Heart left ventricle (tissue), 16 donors: ENCODE measurements around the gene HOXB8. TPM values are rescaled to one million over a fixed set of nuclear protein-coding genes. Genes with fewer than 3 reads are reported as not detected.
A peak's percentile ranks its signal among the peaks of the same experiment; 100 is the strongest.

Experiments used
- ATAC-seq, 4 donors: fragments of 200-7000 bp; cut with Tn5 transposase; one replicate each; pipeline ENCODE4 v1.9.1; 2020 to 2022; ENCODE audit warnings: moderate library complexity in 4 of 4, mild to moderate bottlenecking in 3 of 4, moderate number of reproducible peaks in 1 of 4
- DNase-seq, 5 donors: peaks; one replicate each; pipeline ENCODE4 v3.0.0-alpha.2; 2020
- H3K27ac ChIP-seq, 12 donors: fragments of 200-600 bp; sonication (generic) in 4 of 12; one replicate each; pipeline versions ENCODE4 v1.5.0 to v1.8.0; 2016 to 2022; ENCODE audit warnings: mild to moderate bottlenecking in 2 of 12
- H3K27me3 ChIP-seq, 9 donors: fragments of 200-600 bp; sonication (generic) in 2 of 9; one replicate each; pipeline versions ENCODE4 v1.5.1 to v1.8.0; 2016 to 2022; ENCODE audit warnings: mild to moderate bottlenecking in 3 of 9
- H3K36me3 ChIP-seq, 9 donors: fragments of 200-600 bp; sonication (generic) in 2 of 9; one replicate each; pipeline versions ENCODE4 v1.5.0 to v1.8.0; 2018 to 2022; ENCODE audit warnings: mild to moderate bottlenecking in 2 of 9
- H3K4me1 ChIP-seq, 12 donors: fragments of 200-600 bp; sonication (generic) in 4 of 12; one replicate each; pipeline versions ENCODE4 v1.5.0 to v1.8.0; 2016 to 2022; ENCODE audit warnings: mild to moderate bottlenecking in 3 of 12
- H3K4me3 ChIP-seq, 12 donors: fragments of 200-600 bp; sonication (generic) in 4 of 12; one replicate each; pipeline versions ENCODE4 v1.5.0 to v1.8.0; 2017 to 2022; ENCODE audit warnings: mild to moderate bottlenecking in 9 of 12, moderate library complexity in 4 of 12
- H3K9me3 ChIP-seq, 12 donors: fragments of 200-600 bp; sonication (generic) in 4 of 12; one replicate each; pipeline versions ENCODE4 v1.5.0 to v1.8.0; 2016 to 2022; ENCODE audit warnings: mild to moderate bottlenecking in 1 of 12
- CTCF ChIP-seq, 12 donors: fragments of 200-600 bp; sonication (generic) in 4 of 12; IDR thresholded peaks; one replicate each; pipeline versions ENCODE4 v1.5.0 to v1.8.0; 2018 to 2022; ENCODE audit warnings: antibody characterized with exemption in 12 of 12, mild to moderate bottlenecking in 5 of 12
- POLR2A ChIP-seq, 2 donors: fragments of 450-650 bp; IDR thresholded peaks; one replicate each; pipeline ENCODE4 v1.6.1; 2017; ENCODE audit warnings: antibody characterized with exemption in 2 of 2, mild to moderate bottlenecking in 2 of 2, moderate library complexity in 2 of 2
- WGBS, 4 donors: extraction: QIAGEN DNeasy Blood & Tissue Kit in 2 of 4; methylation state at CpG; one replicate each; pipeline versions ENCODE4 v1.1.5 to v1.1.7; 2013 to 2018; 5-methylcytosine and 5-hydroxymethylcytosine counted together
- intact Hi-C, 10 donors: fragments of 100-400 bp; cut with DNase I; formaldehyde crosslinking; loops; one replicate each; pipeline versions ENCODE4 v1.11.1 to v1.14.2; 2022
- microRNA counts, 2 donors: library from miRNA; unstranded; fragments of <30 nt; microRNA quantifications; one replicate each; lab custom pipeline; 2016
- microRNA-seq, 4 donors: library from miRNA; unstranded; fragments of <30 nt; microRNA quantifications; one replicate each; pipeline versions ENCODE4 to v1.2.0, GENCODE V29; 2017 to 2020
- polyA plus RNA-seq, 2 donors: library from polyadenylated mRNA; stranded (reverse); fragments of 200-250 nt; gene quantifications; one replicate each; pipeline ENCODE4 v1.2.3, GENCODE V29; 2013
- total RNA-seq, 9 donors: library from RNA; depleted of rRNA in 2 of 9; stranded (reverse); fragments of >200 nt in 2 of 9; fragmentation: NEBNext Ultra II Directional in 3 of 9; extraction: Animal tissue kit (Norgen Biotek cat#: 25700) in 3 of 9; gene quantifications; one replicate each; pipeline versions ENCODE4 v1.1.0 to v1.2.4, GENCODE V29; 2016 to 2023
- donor health status: ischemic (EF 13 %, LVEDD 7.1; RV severe dilation, severe dysfunction).
- donor health status: healthy with polysubstance abuse.
- donor health status: DM: no; HTN: yes; CAD: no.
- donor health status: DM: no; HTN: no; CAD: no.
- donor health status: ischemic (EF 25% LVEDD 6.9; RV normal size, moderate dysfunction).
- donor health status: ischemic (EF 25% LVEDD 5.7; RV mildly dilated, moderate dysfunction).
- donor health status: healthy.
- donor health status: DM: yes; HTN: yes; CAD: no.
- donor health status: ischemic (EF 35%, LVEDD 5.7; RV mildly dilated, moderate dysfunction).
- donor health status: nonischemic (EF 11% LVEDD 7.7; RV severe dilation, severe dysfunction).
- donor health status: DM: yes; HTN: yes; CAD: no.
- donor health status: PGD.
- donor health status: ischemic (EF 29% LVEDD 5.4; RV normal size, mild dysfunction).
- donor health status: nonischemic (EF 23%, LVEDD 6.1; RV moderate dilation, normal function).

The HOXB8 gene
- total and polyA plus RNA-seq, 11 donors, result not detected

- intact Hi-C loops, result no loop called here
- Histone ChIP-seq H3K4me1 (peaks cover 0 to 40% (median 0%) of the 10 kb centered on the region in 12 donors), H3K27ac (peak overlapping the region in 1 of 12 donors; percentile 97), H3K36me3 (no peaks in the 10 kb centered on the region), H3K4me3 (peak overlapping the region in 2 of 12 donors; percentile 56), H3K27me3 (peaks cover 12 to 96% (median 65%) of the 10 kb centered on the region in 9 donors), H3K9me3 (no peaks in the 10 kb centered on the region)
- DNase-seq (no peak), ATAC-seq (no peak)
- TF ChIP-seq POLR2A (IDR thresholded peaks at IDR 0.05) (no peak), CTCF (IDR thresholded peaks at IDR 0.05) (no peak)
- WGBS, 4 donors, result 43 to 55% (median 52%) methylated on average over 5 of the region's 5 CpGs
These were observed 52.2 kb downstream of the HOXB8 start for GRCh38 chr17:48562934-48563333.

MicroRNAs encoded within 50 kb of the gene (microRNA counts, 767-probe panel; counts per million panel counts)
- 2,971 to 3,165 counts per million in 2 donors for microRNA hsa-miR-10a-5p (lab: Ali Mortazavi, UCI)

Small RNA genes within 50 kb of the gene (microRNA-seq; reads per million reads assigned to microRNA genes)
- 0 to 0.19 (median 0) reads per million in 4 donors for gene MIR196A1

Other genes with a start within 250 kb of the HOXB8 start
- gene SKAP1, start 185.1 kb downstream of the HOXB8 start, total RNA-seq, result 1 to 10 TPM in 2 of 9 donors, under 1 TPM in 1, not detected in 6; 0.31 to 5.3 (median 1.2) TPM
- gene SKAP1, start 185.1 kb downstream of the HOXB8 start, polyA plus RNA-seq, result under 1 TPM; 0.25 to 0.38 TPM
- gene HOXB1, start 84.3 kb downstream of the HOXB8 start, total RNA-seq, result not detected
- gene HOXB1, start 84.3 kb downstream of the HOXB8 start, polyA plus RNA-seq, result not detected
- gene HOXB2, start 70.2 kb downstream of the HOXB8 start, total RNA-seq, result 1 to 10 TPM in 8 of 9 donors, under 1 TPM in 1; 0.81 to 6.9 (median 3.2) TPM
- gene HOXB2, start 70.2 kb downstream of the HOXB8 start, polyA plus RNA-seq, result 1 to 10 TPM; 2.0 to 3.0 TPM
- gene HOXB4, start 36.9 kb downstream of the HOXB8 start, total RNA-seq, result 1 to 10 TPM in 2 of 9 donors, under 1 TPM in 6, not detected in 1; 0.27 to 2.8 (median 0.66) TPM
- under 1 TPM; 0.29 to 0.30 TPM for gene HOXB4, start 36.9 kb downstream of the HOXB8 start, polyA plus RNA-seq
- 1 to 10 TPM in 7 of 9 donors, under 1 TPM in 2; 0.11 to 5.5 (median 2.0) TPM for gene HOXB3, start 25.1 kb downstream of the HOXB8 start, total RNA-seq
- 1 to 10 TPM in 1 of 2 donors, under 1 TPM in 1; 0.61 to 2.0 TPM for gene HOXB3, start 25.1 kb downstream of the HOXB8 start, polyA plus RNA-seq
- 1 to 10 TPM in 1 of 9 donors, under 1 TPM in 2, not detected in 6; 0.17 to 1.0 (median 0.35) TPM for gene HOXB5, start 21.5 kb downstream of the HOXB8 start, total RNA-seq
- gene HOXB5, start 21.5 kb downstream of the HOXB8 start, polyA plus RNA-seq, result under 1 TPM; 0.04 to 0.08 TPM
- 1 to 10 TPM in 2 of 9 donors, under 1 TPM in 6, not detected in 1; 0.30 to 2.0 (median 0.62) TPM for gene HOXB6, start 10.3 kb downstream of the HOXB8 start, total RNA-seq
- under 1 TPM; 0.38 to 0.57 TPM for gene HOXB6, start 10.3 kb downstream of the HOXB8 start, polyA plus RNA-seq
- gene HOXB7, start 4.3 kb downstream of the HOXB8 start, total RNA-seq, result under 1 TPM in 4 of 9 donors, not detected in 5; 0.25 to 0.88 (median 0.55) TPM
- gene HOXB7, start 4.3 kb downstream of the HOXB8 start, polyA plus RNA-seq, result under 1 TPM; 0.12 to 0.46 TPM
- gene HOXB9, start 11.1 kb upstream of the HOXB8 start, total RNA-seq, result not detected
- not detected for gene HOXB9, start 11.1 kb upstream of the HOXB8 start, polyA plus RNA-seq
- not detected for gene PRAC1, start 107.2 kb upstream of the HOXB8 start, total RNA-seq
- gene PRAC1, start 107.2 kb upstream of the HOXB8 start, polyA plus RNA-seq, result not detected
- not detected for gene PRAC2, start 107.9 kb upstream of the HOXB8 start, total RNA-seq
- gene PRAC2, start 107.9 kb upstream of the HOXB8 start, polyA plus RNA-seq, result not detected
- not detected for gene HOXB13, start 113.5 kb upstream of the HOXB8 start, total RNA-seq
- gene HOXB13, start 113.5 kb upstream of the HOXB8 start, polyA plus RNA-seq, result not detected
- gene TTLL6, start 201.9 kb upstream of the HOXB8 start, total RNA-seq, result under 1 TPM in 1 of 9 donors, not detected in 8; 0.55 TPM
- under 1 TPM; 0.07 to 0.15 TPM for gene TTLL6, start 201.9 kb upstream of the HOXB8 start, polyA plus RNA-seq
- 100 to 1,000 TPM; 174 to 322 (median 272) TPM for gene CALCOCO2, start 215.7 kb upstream of the HOXB8 start, total RNA-seq
- gene CALCOCO2, start 215.7 kb upstream of the HOXB8 start, polyA plus RNA-seq, result 100 to 1,000 TPM; 102 to 122 TPM